MM.1S (cell line): Measurements from ENCODE around the gene TFEB.

ENCODE experiments used
- DNase-seq: peaks from one replicate; pipeline ENCODE4 v3.0.0-alpha.2; 2015
- H2AFZ ChIP-seq: fragments of 300-600 bp; sonication (generic); 2 replicates; pipeline ENCODE4 v1.6.0; 2016; ENCODE audit warnings: antibody characterized with exemption, low read length
- H3F3A ChIP-seq: fragments of 300-600 bp; sonication (generic); 2 replicates; pipeline ENCODE4 v1.6.1; 2016; ENCODE audit warnings: mild to moderate bottlenecking, antibody characterized with exemption, low read length, moderate library complexity, mixed read lengths; ENCODE audit not compliant: insufficient read depth
- H3K27ac ChIP-seq: fragments of 300-600 bp; sonication (generic); 2 replicates; pipeline ENCODE4 v1.5.1; 2016; ENCODE audit warnings: mild to moderate bottlenecking, low read length
- H3K27me3 ChIP-seq: fragments of 300-600 bp; sonication (generic); replicated peaks from 2 replicates; pipeline ENCODE4 v1.6.0; 2016; ENCODE audit warnings: low read length; ENCODE audit not compliant: insufficient read depth
- H3K36me3 ChIP-seq: fragments of 300-600 bp; sonication (generic); replicated peaks from 2 replicates; pipeline ENCODE4 v1.6.1; 2016; ENCODE audit warnings: mild to moderate bottlenecking, low read length, mixed read lengths; ENCODE audit not compliant: insufficient read depth
- H3K4me1 ChIP-seq: fragments of 300-600 bp; sonication (generic); 2 replicates; pipeline ENCODE4 v1.6.1; 2016; ENCODE audit warnings: low read length, mixed read lengths
- H3K4me2 ChIP-seq: fragments of 300-600 bp; sonication (generic); 2 replicates; pipeline ENCODE4 v1.6.0; 2016; ENCODE audit warnings: low read depth, low read length
- H3K4me3 ChIP-seq: fragments of 300-600 bp; sonication (generic); 2 replicates; pipeline ENCODE4 v1.5.1; 2016; ENCODE audit warnings: low read length, mixed read lengths
- H3K79me2 ChIP-seq: fragments of 300-600 bp; sonication (generic); 2 replicates; pipeline ENCODE4 v1.6.1; 2016; ENCODE audit warnings: mixed run types, low read length, mixed read lengths
- H3K9ac ChIP-seq: fragments of 300-600 bp; sonication (generic); 2 replicates; pipeline ENCODE4 v1.6.1; 2016; ENCODE audit warnings: low read length, mixed read lengths
- H3K9me2 ChIP-seq: fragments of 300-600 bp; sonication (generic); replicated peaks from 2 replicates; pipeline ENCODE4 v1.6.1; 2016; ENCODE audit warnings: mild to moderate bottlenecking, low read length, mixed read lengths; ENCODE audit not compliant: insufficient read depth
- H3K9me3 ChIP-seq: fragments of 300-600 bp; sonication (generic); replicated peaks from 2 replicates; pipeline ENCODE4 v1.6.1; 2016; ENCODE audit warnings: mild to moderate bottlenecking, low read length, mixed read lengths; ENCODE audit not compliant: insufficient read depth
- H4K20me1 ChIP-seq: fragments of 300-600 bp; sonication (generic); 2 replicates; pipeline ENCODE4 v1.6.1; 2016; ENCODE audit warnings: mild to moderate bottlenecking, low read length, moderate library complexity, mixed read lengths; ENCODE audit not compliant: insufficient read depth
- EZH2 ChIP-seq: fragments of 300-600 bp; sonication (generic); optimal IDR thresholded peaks from 2 replicates; pipeline ENCODE3; 2017; ENCODE audit warnings: low read depth, mild to moderate bottlenecking, antibody characterized with exemption, low read length, mixed read lengths
- EZH2phosphoT487 ChIP-seq: fragments of 300-600 bp; sonication (generic); IDR thresholded peaks from 2 replicates; pipeline ENCODE4 v1.6.1; 2018; ENCODE audit warnings: antibody characterized with exemption, low read length
- TF ChIP-seq, protein P1 (sequence below): fragments of 300-600 bp; sonication (generic); IDR thresholded peaks from 2 replicates; pipeline ENCODE4 v1.5.1; 2016; ENCODE audit warnings: antibody characterized with exemption, low read length, mixed read lengths

The TFEB gene

DNA sequence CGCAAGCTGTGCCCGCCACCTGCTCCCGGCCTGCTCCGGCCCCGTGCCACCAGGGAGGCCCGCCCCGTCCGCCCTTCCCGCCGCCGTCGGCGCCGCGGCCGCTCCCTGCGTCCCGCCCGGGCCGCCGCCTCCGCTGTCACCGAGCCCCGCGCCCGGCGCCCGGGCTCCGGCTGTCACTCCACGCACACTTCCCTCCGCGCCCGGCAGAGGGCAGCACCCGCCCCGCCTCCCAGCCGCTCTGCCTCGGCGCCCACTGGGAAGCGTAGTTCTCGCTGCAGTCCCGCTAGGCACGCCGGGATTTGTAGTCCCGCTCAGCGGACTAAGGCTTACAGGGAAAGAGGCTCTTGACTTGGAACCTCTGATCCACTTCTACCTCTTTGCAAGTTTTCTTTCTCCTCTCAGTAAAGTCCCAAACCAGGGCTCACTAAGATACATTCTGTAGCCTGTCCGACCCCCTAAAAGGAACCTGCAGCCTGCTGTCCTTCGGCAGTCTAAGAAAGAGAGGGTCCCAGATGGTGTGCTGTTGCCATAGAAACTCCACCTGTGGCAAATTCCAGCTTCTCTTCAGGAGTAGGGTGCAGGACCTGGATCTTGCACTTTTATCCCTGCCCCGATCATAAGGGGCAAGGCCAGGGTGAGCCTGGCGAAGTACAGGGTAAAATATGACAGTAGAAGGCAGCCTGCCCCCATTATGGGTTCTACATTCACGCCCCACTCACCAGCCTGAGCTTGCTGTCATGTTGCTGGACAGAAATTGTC lies at the start of gene TFEB:
Gene TFEB (minus strand): TSS at position 182 of the 759 bp plus-strand sequence. CDS start 44,395 bp downstream, outside the sequence.
- Histone ChIP-seq H3K4me3 (peak within 1 kb of the TSS; percentile 74), H3K27ac (peak within 1 kb of the TSS; percentile 31; the same call in 1 of the 2 replicates), H3K4me1 (peaks cover 20% of the 10 kb centered on the region), H3K27me3 (no peaks in the 10 kb centered on the region; the same call in 1 of the 2 replicates), H3K9ac (peak within 1 kb of the TSS; percentile 70; the same call in 1 of the 2 replicates), H4K20me1 (no peaks in the 10 kb centered on the region), H3K79me2 (peaks cover 31% of the 10 kb centered on the region), H3K9me2 (no peaks in the 10 kb centered on the region), H3F3A (peaks cover 19% of the 10 kb centered on the region), H2AFZ (peak within 1 kb of the TSS; percentile 83), H3K4me2 (peak within 1 kb of the TSS; percentile 73), H3K36me3 (no peaks in the 10 kb centered on the region), H3K9me3 (no peaks in the 10 kb centered on the region)
- TF ChIP-seq, protein P1, sequence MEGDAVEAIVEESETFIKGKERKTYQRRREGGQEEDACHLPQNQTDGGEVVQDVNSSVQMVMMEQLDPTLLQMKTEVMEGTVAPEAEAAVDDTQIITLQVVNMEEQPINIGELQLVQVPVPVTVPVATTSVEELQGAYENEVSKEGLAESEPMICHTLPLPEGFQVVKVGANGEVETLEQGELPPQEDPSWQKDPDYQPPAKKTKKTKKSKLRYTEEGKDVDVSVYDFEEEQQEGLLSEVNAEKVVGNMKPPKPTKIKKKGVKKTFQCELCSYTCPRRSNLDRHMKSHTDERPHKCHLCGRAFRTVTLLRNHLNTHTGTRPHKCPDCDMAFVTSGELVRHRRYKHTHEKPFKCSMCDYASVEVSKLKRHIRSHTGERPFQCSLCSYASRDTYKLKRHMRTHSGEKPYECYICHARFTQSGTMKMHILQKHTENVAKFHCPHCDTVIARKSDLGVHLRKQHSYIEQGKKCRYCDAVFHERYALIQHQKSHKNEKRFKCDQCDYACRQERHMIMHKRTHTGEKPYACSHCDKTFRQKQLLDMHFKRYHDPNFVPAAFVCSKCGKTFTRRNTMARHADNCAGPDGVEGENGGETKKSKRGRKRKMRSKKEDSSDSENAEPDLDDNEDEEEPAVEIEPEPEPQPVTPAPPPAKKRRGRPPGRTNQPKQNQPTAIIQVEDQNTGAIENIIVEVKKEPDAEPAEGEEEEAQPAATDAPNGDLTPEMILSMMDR, result peak; percentile 76
- TF ChIP-seq EZH2phosphoT487, result no peak
- DNase-seq, result peak; percentile 86

DNA sequence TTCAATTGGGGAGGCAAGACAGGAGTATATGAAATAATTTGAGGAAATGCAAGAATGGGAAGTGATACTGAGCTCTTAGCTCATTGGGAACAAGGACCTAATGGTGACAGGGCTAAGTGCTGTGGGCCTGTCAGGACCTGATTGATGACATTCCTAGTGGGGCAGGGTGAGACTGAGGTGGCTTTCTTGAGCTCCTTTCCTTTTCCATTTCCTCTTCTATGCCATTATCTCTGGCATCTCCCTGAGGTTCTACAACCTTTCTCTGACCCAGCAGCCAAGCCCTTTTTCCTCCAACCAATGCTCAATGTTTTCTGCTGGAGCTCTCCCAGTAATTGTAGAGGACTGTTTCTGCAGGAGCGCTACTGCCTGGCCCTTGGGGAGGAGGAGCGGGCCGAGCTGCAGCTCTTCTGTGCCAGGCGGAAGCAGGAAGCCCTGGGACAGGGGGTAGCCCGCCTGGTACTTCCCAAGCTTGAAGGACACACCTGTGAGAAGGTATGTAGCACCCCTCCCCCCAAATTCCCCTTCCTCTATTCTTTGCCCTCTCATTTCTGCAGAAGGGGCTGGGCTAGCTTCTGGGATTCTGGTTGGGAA lies 49.3 kb upstream of the TFEB start:
- peaks cover 8% of the 10 kb centered on the region for H3F3A ChIP-seq
- H2AFZ ChIP-seq, result no peak overlapping the region
- TF ChIP-seq EZH2 (no peak), EZH2phosphoT487 (no peak)
- TF ChIP-seq, protein P1, result no peak
- H3K79me2 ChIP-seq, result peaks cover 16% of the 10 kb centered on the region
- no peak overlapping the region for H3K27ac ChIP-seq
- no peaks in the 10 kb centered on the region for H3K9me2 ChIP-seq
- peaks cover 48% of the 10 kb centered on the region for H3K27me3 ChIP-seq
- no peaks in the 10 kb centered on the region for H3K9me3 ChIP-seq
- no peak overlapping the region for H3K9ac ChIP-seq
- H4K20me1 ChIP-seq, result no peaks in the 10 kb centered on the region
- H3K36me3 ChIP-seq, result no peaks in the 10 kb centered on the region
- peaks cover 7% of the 10 kb centered on the region; the same call in 1 of the 2 replicates for H3K4me1 ChIP-seq
- no peak overlapping the region for H3K4me3 ChIP-seq
- no peak for DNase-seq
- H3K4me2 ChIP-seq, result no peak overlapping the region

DNA sequence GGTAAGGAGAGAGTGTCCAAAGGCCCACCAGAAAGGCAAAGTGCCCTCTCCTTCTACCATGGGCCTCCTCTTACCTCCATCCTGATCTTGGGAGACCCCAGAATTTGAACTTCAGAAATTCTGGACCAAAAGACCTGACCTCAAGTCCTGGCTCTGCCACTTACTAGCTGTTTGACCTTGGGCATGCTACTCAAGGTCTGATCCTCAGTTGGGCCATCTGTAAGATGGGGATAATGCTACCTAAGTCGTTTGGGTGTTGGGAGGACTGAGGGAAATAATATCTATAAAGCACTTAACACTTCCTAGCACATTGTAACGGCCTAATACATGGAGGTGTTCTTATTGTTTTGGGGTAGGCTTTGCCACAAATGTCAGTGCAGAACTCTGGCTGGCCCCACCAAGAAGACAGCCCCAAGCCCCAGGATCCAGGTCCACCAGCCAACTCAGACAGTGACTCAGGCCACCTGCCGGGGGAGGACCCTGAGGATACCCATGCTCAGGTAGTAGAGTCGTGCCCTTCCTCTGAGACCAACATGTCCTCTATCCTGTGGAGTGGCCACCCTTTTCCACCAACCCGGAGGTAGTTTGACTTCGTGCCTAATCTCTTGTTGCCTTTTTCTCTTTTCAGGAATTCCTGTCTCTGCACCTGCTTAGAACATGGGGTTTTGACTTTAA lies 47.8 kb upstream of the TFEB start:
- no peak overlapping the region for H3K27ac ChIP-seq
- peaks cover 9% of the 10 kb centered on the region for H3K4me1 ChIP-seq
- no peak for TF ChIP-seq EZH2phosphoT487
- TF ChIP-seq EZH2, result no peak
- TF ChIP-seq, protein P1, result no peak

More for the DNA sequence above, 47.8 kb upstream of the TFEB start:
- H3F3A ChIP-seq, result peaks cover 8% of the 10 kb centered on the region; the same call in 1 of the 2 replicates
- H2AFZ ChIP-seq, result no peak overlapping the region
- H3K9ac ChIP-seq, result no peak overlapping the region
- H4K20me1 ChIP-seq, result no peaks in the 10 kb centered on the region
- no peaks in the 10 kb centered on the region for H3K36me3 ChIP-seq
- peaks cover 48% of the 10 kb centered on the region for H3K27me3 ChIP-seq
- no peak overlapping the region for H3K4me3 ChIP-seq
- DNase-seq, result no peak
- H3K9me2 ChIP-seq, result no peaks in the 10 kb centered on the region
- H3K79me2 ChIP-seq, result peaks cover 6% of the 10 kb centered on the region
- no peak overlapping the region for H3K4me2 ChIP-seq
- no peaks in the 10 kb centered on the region for H3K9me3 ChIP-seq
